Measurements from ENCODE around the gene PRKAG2. TPM values are rescaled to one million over a fixed set of nuclear protein-coding genes. Genes with fewer than 3 reads are reported as not detected.
"Not testable (repeated sequence)": the region's sequence is repeated elsewhere in the genome, so short reads cannot be mapped to it uniquely, and the experiment has no call there.

The PRKAG2 gene
- polyA plus RNA-seq, 3 donors: 29.2 to 59.8 (median 30.9) TPM

DNA sequence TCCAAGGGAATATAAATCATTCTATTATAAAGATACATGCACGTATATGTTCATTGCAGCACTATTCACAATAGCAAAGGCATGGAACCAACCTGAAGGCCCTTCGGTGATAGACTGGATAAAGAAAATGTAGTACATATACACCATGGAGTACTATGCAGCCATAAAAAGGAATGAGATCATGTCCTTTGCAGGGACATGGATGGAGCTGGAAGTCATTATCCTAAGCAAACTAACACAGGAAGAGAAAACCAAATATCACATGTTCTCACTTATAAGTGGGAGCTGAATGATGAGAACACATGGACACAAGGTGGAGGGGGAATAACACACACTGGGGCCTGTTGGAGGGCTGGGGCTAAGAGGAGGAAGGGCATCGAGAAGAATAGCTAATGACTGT lies 30.2 kb upstream of the PRKAG2 start:
- intact Hi-C loops (cut with micrococcal nuclease); H3K27ac Mint-ChIP-seq; H3K4me2 ChIP-seq (replicated peaks; ENCODE audit: extremely low read depth, low read length, poor library complexity, severe bottlenecking); H3K36me3 ChIP-seq (replicated peaks in 1 of 2; ENCODE audit: control insufficient read depth in 1 of 2, insufficient read depth in 2 of 2, low read length in 2 of 2); H3K9me3 ChIP-seq (replicated peaks in 1 of 2; ENCODE audit: control insufficient read depth in 1 of 2, insufficient read depth in 1 of 2, low read length in 2 of 2); H3K27me3 ChIP-seq (ENCODE audit: control insufficient read depth in 2 of 2, insufficient read depth in 2 of 2, low read length in 2 of 2); H3K9ac ChIP-seq (ENCODE audit: insufficient read depth, low read length, poor library complexity, severe bottlenecking); H3K4me1 ChIP-seq (ENCODE audit: control insufficient read depth in 1 of 2, insufficient read depth in 2 of 2, low read length in 2 of 2); DNase-seq; H3K36me3 Mint-ChIP-seq; H3K79me2 ChIP-seq (ENCODE audit: insufficient read depth, low read length); H3K4me3 ChIP-seq (replicated peaks in 1 of 3; ENCODE audit: low read depth in 2 of 3, low read length in 3 of 3); H3K4me3 Mint-ChIP-seq; H2AFZ ChIP-seq (ENCODE audit: insufficient read depth, low read depth, low read length, poor library complexity, severe bottlenecking); H4K20me1 ChIP-seq (ENCODE audit: insufficient read depth, low read length); H3K27ac ChIP-seq (ENCODE audit: low read depth in 1 of 2, low read length in 2 of 2); H3K9me3 Mint-ChIP-seq; H3K4me1 Mint-ChIP-seq: not testable (repeated sequence)
- no CpG with 5 or more reads among the region's 3 CpGs for WGBS (ENCODE audit: insufficient coverage)
- H3K27me3 Mint-ChIP-seq (ENCODE audit: low read depth in 3 of 3): peaks cover 9 to 13% (median 9%) of the 10 kb centered on the region in 3 donors

- H3K27ac Mint-ChIP-seq: peak overlapping the region in 2 of 7 donors; percentile 3 to 35
- H3K4me3 ChIP-seq (replicated peaks in 1 of 3; ENCODE audit: low read depth in 2 of 3, low read length in 3 of 3): no peak overlapping the region
- intact Hi-C loops (cut with micrococcal nuclease): no loop called here
- no peaks in the 10 kb centered on the region for H4K20me1 ChIP-seq (ENCODE audit: insufficient read depth, low read length)
- WGBS (ENCODE audit: insufficient coverage): 14% methylated on average over 4 of the region's 5 CpGs
- peaks cover 9 to 14% (median 13%) of the 10 kb centered on the region in 3 donors for H3K27me3 Mint-ChIP-seq (ENCODE audit: low read depth in 3 of 3)
- no peak overlapping the region for H2AFZ ChIP-seq (ENCODE audit: insufficient read depth, low read depth, low read length, poor library complexity, severe bottlenecking)
- no peaks in the 10 kb centered on the region for H3K9me3 ChIP-seq (replicated peaks in 1 of 2; ENCODE audit: control insufficient read depth in 1 of 2, insufficient read depth in 1 of 2, low read length in 2 of 2)
- H3K4me2 ChIP-seq (replicated peaks; ENCODE audit: extremely low read depth, low read length, poor library complexity, severe bottlenecking): no peak overlapping the region
- peaks cover 8% of the 10 kb centered on the region for H3K4me1 Mint-ChIP-seq
- no peaks in the 10 kb centered on the region for H3K27me3 ChIP-seq (ENCODE audit: control insufficient read depth in 2 of 2, insufficient read depth in 2 of 2, low read length in 2 of 2)
- H3K4me3 Mint-ChIP-seq: peak overlapping the region in 1 of 2 donors; percentile 44
- H3K79me2 ChIP-seq (ENCODE audit: insufficient read depth, low read length): no peaks in the 10 kb centered on the region
- no peaks in the 10 kb centered on the region for H3K36me3 Mint-ChIP-seq
- TF ChIP-seq CTCF (IDR thresholded peaks at IDR 0.05): no peak
- no peak overlapping the region for H3K27ac ChIP-seq (ENCODE audit: low read depth in 1 of 2, low read length in 2 of 2)
- H3K9ac ChIP-seq (ENCODE audit: insufficient read depth, low read length, poor library complexity, severe bottlenecking): no peak overlapping the region
- peaks cover 0 to 3% of the 10 kb centered on the region in 2 donors for H3K4me1 ChIP-seq (ENCODE audit: control insufficient read depth in 1 of 2, insufficient read depth in 2 of 2, low read length in 2 of 2)
- no peak for DNase-seq
- peaks cover 0 to 5% (median 2%) of the 10 kb centered on the region in 7 donors for H3K9me3 Mint-ChIP-seq
- no peaks in the 10 kb centered on the region for H3K36me3 ChIP-seq (replicated peaks in 1 of 2; ENCODE audit: control insufficient read depth in 1 of 2, insufficient read depth in 2 of 2, low read length in 2 of 2)
These were observed 28.9 kb upstream of the PRKAG2 start for GRCh38 chr7:151905766-151906165.
